Small intestine (tissue), 7 donors: Measurements from ENCODE around the gene NMNAT3. TPM values are rescaled to one million over a fixed set of nuclear protein-coding genes. Genes with fewer than 3 reads are reported as not detected.

Experiments
- DNase-seq, 2 donors: peaks; one replicate each; pipeline versions ENCODE4 v3.0.0 to v3.0.0-alpha.2; 2013
- FAIRE-seq: peaks from 2 replicates; lab custom pipeline; 2012; peaks lifted over from hg19 to GRCh38; lab: Jason Lieb, UNC
- H3K27ac ChIP-seq, 3 donors: one replicate each; pipeline ENCODE4 v1.5.1; 2013; ENCODE audit warnings: low read length in 2 of 3, mild to moderate bottlenecking in 2 of 3, control low read depth in 1 of 3, inconsistent platforms in 1 of 3, low read depth in 1 of 3, moderate library complexity in 1 of 3
- H3K27me3 ChIP-seq, 3 donors: one replicate each; pipeline ENCODE4 v1.6.1; 2013; ENCODE audit warnings: low read length in 3 of 3, inconsistent platforms in 1 of 3; ENCODE audit not compliant: control insufficient read depth in 3 of 3, insufficient read depth in 3 of 3
- H3K36me3 ChIP-seq, 3 donors: one replicate each; pipeline ENCODE4 v1.6.1; 2013; ENCODE audit warnings: low read length in 3 of 3, inconsistent platforms in 1 of 3, low read depth in 1 of 3, mild to moderate bottlenecking in 1 of 3, moderate library complexity in 1 of 3; ENCODE audit not compliant: control insufficient read depth in 3 of 3, insufficient read depth in 2 of 3
- H3K4me1 ChIP-seq, 3 donors: one replicate each; pipeline ENCODE4 v1.6.1; 2013; ENCODE audit warnings: low read length in 2 of 3, inconsistent platforms in 1 of 3, low read depth in 1 of 3, mild to moderate bottlenecking in 1 of 3, moderate library complexity in 1 of 3; ENCODE audit not compliant: control insufficient read depth in 3 of 3, insufficient read depth in 2 of 3
- H3K4me3 ChIP-seq, 3 donors: one replicate each; pipeline ENCODE4 v1.5.1; 2013; ENCODE audit warnings: low read length in 3 of 3, control low read depth in 1 of 3, inconsistent platforms in 1 of 3, low read depth in 1 of 3, mild to moderate bottlenecking in 1 of 3, moderate library complexity in 1 of 3
- H3K9me3 ChIP-seq, 2 donors: one replicate each; pipeline ENCODE4 v1.6.1; 2013; ENCODE audit warnings: low read depth in 1 of 2, low read length in 1 of 2; ENCODE audit not compliant: control insufficient read depth in 2 of 2, insufficient read depth in 1 of 2
- WGBS, 3 donors: extraction: QIAGEN DNeasy Blood & Tissue Kit; methylation state at CpG; one replicate each; pipeline ENCODE4 v1.1.7; 2013; 5-methylcytosine and 5-hydroxymethylcytosine counted together
- polyA plus RNA-seq, 4 donors: library from polyadenylated mRNA; stranded (reverse) in 3 of 4; unstranded in 1 of 4; fragments of 200-250 nt in 3 of 4; fragments of 120-200 nt in 1 of 4; gene quantifications; one replicate each; pipeline versions ENCODE4 v1.2.1 to v1.2.3, GENCODE V29; 2013
- donor health status: healthy with polysubstance abuse.
- donor health status: control.
- donor health status: control.
- donor health status: Bipolar disorder and iron deficiency.
- donor health status: healthy.

The NMNAT3 gene
- polyA plus RNA-seq, 4 donors = 2.5 to 16.3 (median 7.5) TPM

DNA sequence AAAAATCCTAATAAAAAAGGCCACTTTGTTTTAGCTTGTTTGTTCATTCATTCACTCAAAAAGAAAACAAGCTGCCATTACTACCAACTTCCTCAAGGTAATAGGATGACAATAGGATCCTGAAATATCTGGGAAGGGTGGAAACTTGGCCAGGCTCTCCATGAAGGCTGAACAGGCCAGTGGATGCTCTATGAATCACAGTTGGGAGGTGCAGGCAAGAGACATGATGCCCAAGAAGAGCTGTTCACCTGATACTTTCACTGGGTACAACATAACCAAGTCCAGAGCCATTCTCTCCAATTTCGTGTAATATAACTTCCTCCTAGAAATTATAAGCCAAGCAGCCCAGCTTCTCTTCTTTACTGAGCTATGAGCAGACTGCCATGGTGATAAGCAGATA lies 37.3 kb downstream of the NMNAT3 start:
- Histone ChIP-seq H3K27me3 (no peaks in the 10 kb centered on the region), H3K36me3 (no peaks in the 10 kb centered on the region), H3K4me3 (no peak overlapping the region), H3K27ac (no peak overlapping the region), H3K4me1 (no peaks in the 10 kb centered on the region), H3K9me3 (no peaks in the 10 kb centered on the region)
- 58 to 74% (median 65%) methylated on average over 1 of the region's 1 CpG for WGBS, 3 donors
- DNase-seq (no peak), FAIRE-seq (no peak)

DNA sequence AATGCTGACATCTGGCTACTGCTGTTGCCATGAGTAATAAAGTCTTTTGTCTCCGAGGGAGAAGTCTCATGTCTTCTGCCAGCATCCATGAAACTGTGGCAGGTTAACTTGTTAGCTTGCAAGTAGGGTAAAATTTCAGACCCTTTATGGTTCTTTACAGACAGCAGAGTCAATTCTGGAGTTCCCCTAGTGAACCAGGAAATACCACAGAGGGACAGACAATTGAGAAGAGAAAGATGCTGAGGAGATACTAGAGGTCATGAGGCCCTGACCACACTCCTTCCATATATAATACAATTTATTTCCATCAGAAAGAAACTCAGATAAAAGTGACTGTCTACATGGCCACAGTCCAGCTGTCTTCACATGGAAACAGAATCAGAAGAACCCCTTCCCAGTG lies 38.1 kb downstream of the NMNAT3 start:
- Histone ChIP-seq H3K4me3 (no peak overlapping the region), H3K27me3 (no peaks in the 10 kb centered on the region), H3K4me1 (no peaks in the 10 kb centered on the region), H3K27ac (no peak overlapping the region), H3K9me3 (no peaks in the 10 kb centered on the region), H3K36me3 (no peaks in the 10 kb centered on the region)
- DNase-seq = no peak
- 50 to 81% (median 64%) methylated on average over 1 of the region's 1 CpG for WGBS, 3 donors
- FAIRE-seq = no peak

DNA sequence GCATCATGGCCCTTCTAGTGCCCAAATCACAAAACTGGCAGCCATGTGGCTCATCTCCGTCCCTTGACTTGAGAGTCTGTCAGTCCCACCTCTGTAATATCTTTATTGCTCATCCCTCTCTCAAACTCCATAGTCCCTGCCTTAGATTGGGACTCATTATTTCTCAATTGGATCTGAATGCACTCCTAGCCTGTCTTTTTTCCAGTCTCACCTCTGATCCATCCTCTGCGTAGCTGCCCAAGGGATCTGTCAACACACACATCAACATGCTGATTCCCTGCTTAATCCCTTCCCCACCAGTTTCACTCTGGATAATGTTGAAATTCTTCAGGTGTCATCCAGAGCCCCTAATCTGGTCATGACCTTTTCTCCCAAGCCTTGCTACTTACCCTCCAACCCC lies 39.3 kb downstream of the NMNAT3 start:
- Histone ChIP-seq H3K27ac (no peak overlapping the region), H3K4me1 (no peaks in the 10 kb centered on the region), H3K27me3 (no peaks in the 10 kb centered on the region), H3K4me3 (no peak overlapping the region), H3K9me3 (no peaks in the 10 kb centered on the region), H3K36me3 (peaks cover 0 to 5% (median 0%) of the 10 kb centered on the region in 3 donors)
- DNase-seq = no peak
- FAIRE-seq = no peak
- WGBS, 3 donors = 90 to 93% (median 93%) methylated on average over 2 of the region's 2 CpGs

- FAIRE-seq (no peak), DNase-seq (no peak)
- H3K27ac ChIP-seq = no peak overlapping the region
- H3K36me3 ChIP-seq = peaks cover 0 to 5% (median 0%) of the 10 kb centered on the region in 3 donors
- no peaks in the 10 kb centered on the region for H3K27me3 ChIP-seq
- no peaks in the 10 kb centered on the region for H3K4me1 ChIP-seq
- 61 to 86% (median 77%) methylated on average over 2 of the region's 2 CpGs for WGBS, 3 donors
- H3K9me3 ChIP-seq = no peaks in the 10 kb centered on the region
- H3K4me3 ChIP-seq = no peak overlapping the region
Observed at GRCh38 chr3:139636511-139636910, 41.3 kb downstream of the NMNAT3 start.

DNA sequence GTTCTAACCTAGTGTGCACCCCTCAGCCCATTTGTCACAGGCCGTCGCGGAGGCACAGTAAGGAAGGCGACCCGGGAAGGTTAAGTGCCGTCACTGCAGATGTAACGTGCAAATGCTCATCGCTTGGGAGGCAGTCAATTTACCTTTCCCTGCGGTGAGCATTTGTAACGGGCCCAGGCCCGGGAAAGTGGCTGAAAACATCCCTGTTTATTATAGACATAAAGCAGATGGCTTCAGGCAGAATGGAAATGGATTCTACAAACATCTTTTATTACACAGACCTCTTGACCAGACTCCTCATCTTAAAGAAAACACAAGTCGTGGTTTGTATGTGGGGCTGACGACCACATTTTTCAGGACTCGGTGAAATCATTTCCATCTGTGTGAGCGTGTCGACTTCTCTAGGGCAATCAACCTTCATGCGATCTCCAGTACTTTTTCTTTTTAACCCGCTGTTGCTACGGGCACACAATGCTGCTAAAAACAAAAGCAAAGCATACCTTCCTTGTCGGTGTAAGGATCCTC lies 43.6 kb downstream of the NMNAT3 start:
- no peaks in the 10 kb centered on the region for H3K27me3 ChIP-seq
- no peaks in the 10 kb centered on the region for H3K4me1 ChIP-seq
- no peak for FAIRE-seq
- no peak overlapping the region for H3K27ac ChIP-seq
- H3K4me3 ChIP-seq = no peak overlapping the region
- WGBS, 3 donors = 86 to 95% (median 93%) methylated on average over 20 of the region's 20 CpGs
- no peaks in the 10 kb centered on the region for H3K9me3 ChIP-seq
- no peak for DNase-seq
- H3K36me3 ChIP-seq = peaks cover 0 to 5% (median 0%) of the 10 kb centered on the region in 3 donors

GRCh38 chr3:139633511-139633910 lies 44.3 kb downstream of the NMNAT3 start:
- FAIRE-seq (no peak), DNase-seq (no peak)
- Histone ChIP-seq H3K4me3 (no peak overlapping the region), H3K27ac (no peak overlapping the region), H3K9me3 (no peaks in the 10 kb centered on the region), H3K36me3 (peaks cover 0 to 5% (median 0%) of the 10 kb centered on the region in 3 donors), H3K27me3 (no peaks in the 10 kb centered on the region), H3K4me1 (no peaks in the 10 kb centered on the region)
- WGBS, 3 donors = 89 to 92% (median 91%) methylated on average over 6 of the region's 6 CpGs

GRCh38 chr3:139630542-139630941 lies 47.2 kb downstream of the NMNAT3 start:
- FAIRE-seq (no peak), DNase-seq (no peak)
- Histone ChIP-seq H3K36me3 (peaks cover 0 to 7% (median 0%) of the 10 kb centered on the region in 3 donors), H3K4me3 (no peak overlapping the region), H3K4me1 (no peaks in the 10 kb centered on the region), H3K27me3 (no peaks in the 10 kb centered on the region), H3K27ac (no peak overlapping the region), H3K9me3 (no peaks in the 10 kb centered on the region)
- WGBS, 3 donors = 79 to 84% (median 82%) methylated on average over 4 of the region's 4 CpGs

DNA sequence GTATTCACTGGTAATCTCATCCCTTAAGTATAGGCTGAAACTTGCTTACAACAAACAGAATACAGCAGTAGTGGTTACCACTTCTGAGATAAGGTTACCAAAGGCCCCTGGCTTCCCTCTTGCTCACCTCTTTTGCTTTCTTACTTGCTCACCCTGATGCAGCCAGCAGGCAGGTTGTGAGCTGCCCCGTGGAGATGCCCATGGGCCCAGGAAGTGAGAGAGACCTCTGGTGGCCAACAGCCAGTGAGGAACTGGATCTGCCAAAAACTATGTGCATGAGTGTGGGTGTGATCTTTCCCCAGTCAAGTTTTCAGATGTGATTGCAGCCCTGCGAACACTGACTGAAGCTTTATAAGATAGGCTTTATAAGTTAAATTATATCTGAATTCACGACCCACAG lies 48.7 kb downstream of the NMNAT3 start:
- Histone ChIP-seq H3K36me3 (peaks cover 0 to 6% (median 0%) of the 10 kb centered on the region in 3 donors), H3K27me3 (no peaks in the 10 kb centered on the region), H3K4me3 (no peak overlapping the region), H3K27ac (no peak overlapping the region), H3K9me3 (no peaks in the 10 kb centered on the region), H3K4me1 (no peaks in the 10 kb centered on the region)
- 72 to 83% (median 74%) methylated on average over 3 of the region's 3 CpGs for WGBS, 3 donors
- DNase-seq (peak in 1 of 2 donors; percentile 24), FAIRE-seq (no peak)

- Histone ChIP-seq H3K36me3 (peaks cover 0 to 2% (median 0%) of the 10 kb centered on the region in 3 donors), H3K9me3 (no peaks in the 10 kb centered on the region)
- no peak for FAIRE-seq
Observed at GRCh38 chr3:139627759-139628158, 50.0 kb downstream of the NMNAT3 start.

More at GRCh38 chr3:139627759-139628158, 50.0 kb downstream of the NMNAT3 start:
- H3K27ac ChIP-seq = no peak overlapping the region
- no peaks in the 10 kb centered on the region for H3K27me3 ChIP-seq
- H3K4me3 ChIP-seq = no peak overlapping the region
- H3K4me1 ChIP-seq = no peaks in the 10 kb centered on the region
- WGBS, 3 donors = 60 to 76% (median 64%) methylated on average over 5 of the region's 5 CpGs
- no peak for DNase-seq
